PC-3 (cell line): Measurements from ENCODE around the gene C1orf21.

Experiments used
- EZH2phosphoT487 ChIP-seq: fragments of 300-600 bp; sonication (generic); IDR thresholded peaks from 2 replicates; pipeline ENCODE4 v1.6.1; 2018; ENCODE audit warnings: mild to moderate bottlenecking, antibody characterized with exemption, low read length, borderline replicate concordance
- TF ChIP-seq, protein P1 (sequence below): fragments of 300-600 bp; sonication (generic); conservative IDR thresholded peaks from 2 replicates; pipeline ENCODE4 v1.5.1; 2017; ENCODE audit warnings: antibody characterized with exemption, low read depth, mild to moderate bottlenecking, low read length

DNA sequence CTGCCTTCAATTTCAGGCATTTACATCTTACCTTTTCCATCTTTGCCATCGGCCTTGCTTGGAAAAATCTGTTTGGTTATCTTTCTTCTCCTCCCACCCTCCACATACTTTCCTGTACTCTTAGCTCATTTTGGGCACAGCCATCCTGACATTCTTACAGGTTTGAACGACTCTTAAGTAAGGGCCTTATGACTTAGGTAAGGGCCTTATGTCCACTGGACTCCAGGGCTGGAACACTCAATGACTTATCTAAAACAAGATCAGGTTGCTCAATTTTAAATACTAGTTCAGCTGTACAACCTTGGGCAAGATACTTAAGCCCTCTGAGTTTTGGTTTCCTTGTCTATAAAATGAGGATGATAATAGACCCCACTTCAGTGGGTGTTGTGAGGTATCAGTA lies 40.9 kb downstream of the C1orf21 start:
- TF ChIP-seq, protein P1, sequence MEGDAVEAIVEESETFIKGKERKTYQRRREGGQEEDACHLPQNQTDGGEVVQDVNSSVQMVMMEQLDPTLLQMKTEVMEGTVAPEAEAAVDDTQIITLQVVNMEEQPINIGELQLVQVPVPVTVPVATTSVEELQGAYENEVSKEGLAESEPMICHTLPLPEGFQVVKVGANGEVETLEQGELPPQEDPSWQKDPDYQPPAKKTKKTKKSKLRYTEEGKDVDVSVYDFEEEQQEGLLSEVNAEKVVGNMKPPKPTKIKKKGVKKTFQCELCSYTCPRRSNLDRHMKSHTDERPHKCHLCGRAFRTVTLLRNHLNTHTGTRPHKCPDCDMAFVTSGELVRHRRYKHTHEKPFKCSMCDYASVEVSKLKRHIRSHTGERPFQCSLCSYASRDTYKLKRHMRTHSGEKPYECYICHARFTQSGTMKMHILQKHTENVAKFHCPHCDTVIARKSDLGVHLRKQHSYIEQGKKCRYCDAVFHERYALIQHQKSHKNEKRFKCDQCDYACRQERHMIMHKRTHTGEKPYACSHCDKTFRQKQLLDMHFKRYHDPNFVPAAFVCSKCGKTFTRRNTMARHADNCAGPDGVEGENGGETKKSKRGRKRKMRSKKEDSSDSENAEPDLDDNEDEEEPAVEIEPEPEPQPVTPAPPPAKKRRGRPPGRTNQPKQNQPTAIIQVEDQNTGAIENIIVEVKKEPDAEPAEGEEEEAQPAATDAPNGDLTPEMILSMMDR: no peak
- no peak for TF ChIP-seq EZH2phosphoT487
